ENCODE data around the gene VASH2.

The VASH2 gene

GRCh38 chr1:212930986-212931678, 19.2 kb upstream of the VASH2 start:
- DNase-seq: no peak

GRCh38 chr1:212933815-212934471, 16.4 kb upstream of the VASH2 start:
- DNase-seq: no peak

- DNase-seq: no peak
These were observed 14.9 kb upstream of the VASH2 start for GRCh38 chr1:212935387-212935981.

- DNase-seq: no peak
These were observed 13.3 kb upstream of the VASH2 start for GRCh38 chr1:212937034-212937433.

GRCh38 chr1:212938846-212939245, 11.5 kb upstream of the VASH2 start:
- DNase-seq: no peak

GRCh38 chr1:212941452-212941851, 8.9 kb upstream of the VASH2 start:
- no peak for DNase-seq

GRCh38 chr1:212942679-212943392, 7.5 kb upstream of the VASH2 start:
- DNase-seq: no peak

- DNase-seq: no peak
These were observed 7.0 kb upstream of the VASH2 start for GRCh38 chr1:212943393-212943710.

GRCh38 chr1:212944229-212944901, 6.0 kb upstream of the VASH2 start:
- no peak for DNase-seq

GRCh38 chr1:212945056-212945455, 5.3 kb upstream of the VASH2 start:
- DNase-seq: no peak

GRCh38 chr1:212945463-212946160, 4.7 kb upstream of the VASH2 start:
- no peak for DNase-seq

GRCh38 chr1:212946872-212947271, 3.5 kb upstream of the VASH2 start:
- DNase-seq: no peak

GRCh38 chr1:212949771-212950170, 570 bp upstream of the VASH2 start:
- DNase-seq: no peak

GRCh38 chr1:212951126-212951946, 995 bp downstream of the VASH2 start:
- DNase-seq: no peak

- no peak for DNase-seq
These were observed 1.8 kb downstream of the VASH2 start for GRCh38 chr1:212951947-212952640.

GRCh38 chr1:212952641-212952976, 2.3 kb downstream of the VASH2 start:
- no peak for DNase-seq

- no peak for DNase-seq
These were observed 3.0 kb downstream of the VASH2 start for GRCh38 chr1:212953321-212953720.

GRCh38 chr1:212954514-212954913, 4.2 kb downstream of the VASH2 start:
- no peak for DNase-seq

- no peak for DNase-seq
These were observed 4.8 kb downstream of the VASH2 start for GRCh38 chr1:212955098-212955497.

GRCh38 chr1:212955961-212956620, 5.8 kb downstream of the VASH2 start:
- no peak for DNase-seq

GRCh38 chr1:212957546-212957945, 7.2 kb downstream of the VASH2 start:
- no peak for DNase-seq

Data from activated naive CD4-positive, alpha-beta T cell treated with anti-CD3 and anti-CD28 coated beads, Interleukin-2, amount 50 U/mL, for 16 hours (primary cell).